NCI-H748 (cell line): ENCODE measurements around the gene HTR6.

Experiments used
- DNase-seq: peaks from one replicate; lab custom pipeline; 2025; ENCODE audit not compliant: unreplicated experiment; lab: John Stamatoyannopoulos, UW

The HTR6 gene

GRCh38 chr1:19715334-19716203 lies 50.9 kb downstream of the HTR6 start:
- DNase-seq, result peak; percentile 93

- DNase-seq, result no peak
These were observed 52.8 kb downstream of the HTR6 start for GRCh38 chr1:19717467-19717866.

GRCh38 chr1:19720174-19720573 lies 55.5 kb downstream of the HTR6 start:
- DNase-seq, result no peak

GRCh38 chr1:19720973-19721372 lies 56.3 kb downstream of the HTR6 start:
- DNase-seq, result no peak

- DNase-seq, result no peak
These were observed 59.2 kb downstream of the HTR6 start for GRCh38 chr1:19723874-19724273.

GRCh38 chr1:19725606-19726005 lies 60.9 kb downstream of the HTR6 start:
- DNase-seq, result no peak

- no peak for DNase-seq
These were observed 63.9 kb downstream of the HTR6 start for GRCh38 chr1:19728413-19729145.

- no peak for DNase-seq
These were observed 65.6 kb downstream of the HTR6 start for GRCh38 chr1:19730232-19730631.
